OCI-LY3 (cell line): ENCODE data around the gene STIL.

Experiments
- H2AFZ ChIP-seq: fragments of 200-600, 300-600 bp; shearing (Covaris generic); 2 replicates; pipeline ENCODE4 v1.6.0; 2014; ENCODE audit warnings: antibody characterized with exemption, low read depth, low read length
- H3K27ac ChIP-seq: fragments of 200-600, 300-600 bp; sonication (generic); 2 replicates; pipeline ENCODE4 v1.5.1; 2014; ENCODE audit warnings: mild to moderate bottlenecking, low read length, moderate library complexity, mixed read lengths
- H3K27me3 ChIP-seq: fragments of 200-600, 300-600 bp; sonication (generic); 2 replicates; pipeline ENCODE4 v1.6.1; 2014; ENCODE audit warnings: low read depth, low read length, mixed read lengths
- H3K36me3 ChIP-seq: fragments of 200-600, 300-600 bp; sonication (generic); replicated peaks from 2 replicates; pipeline ENCODE3; 2014; ENCODE audit warnings: low read depth, low read length, mixed read lengths
- H3K4me1 ChIP-seq: fragments of 300-600, 200-600 bp; sonication (generic); 2 replicates; pipeline ENCODE4 v1.6.1; 2014; ENCODE audit warnings: low read length, mixed read lengths
- H3K4me2 ChIP-seq: fragments of 200-600, 300-600 bp; sonication (generic); 2 replicates; pipeline ENCODE4 v1.6.1; 2014; ENCODE audit warnings: low read length, mixed read lengths
- H3K4me3 ChIP-seq: fragments of 300-600, 200-600 bp; sonication (generic); 2 replicates; pipeline ENCODE4 v1.5.1; 2014; ENCODE audit warnings: antibody characterized with exemption, mild to moderate bottlenecking, low read length, moderate library complexity
- H3K79me2 ChIP-seq: fragments of 300-600, 200-600 bp; shearing (Covaris generic); 2 replicates; pipeline ENCODE4 v1.6.1; 2014; ENCODE audit warnings: mild to moderate bottlenecking, low read length, mixed read lengths
- H3K9ac ChIP-seq: fragments of 300-600, 200-600 bp; shearing (Covaris generic); 2 replicates; pipeline ENCODE4 v1.6.0; 2014; ENCODE audit warnings: mild to moderate bottlenecking, low read length, moderate library complexity
- H3K9me3 ChIP-seq: fragments of 200-600, 300-600 bp; shearing (Covaris generic); 2 replicates; pipeline ENCODE4 v1.6.1; 2014; ENCODE audit warnings: low read length, mixed read lengths; ENCODE audit not compliant: insufficient read depth
- H4K20me1 ChIP-seq: fragments of 200-600, 300-600 bp; sonication (generic); 2 replicates; pipeline ENCODE4 v1.6.1; 2016; ENCODE audit warnings: low read length, mixed read lengths; ENCODE audit not compliant: insufficient read depth
- EZH2phosphoT487 ChIP-seq: fragments of 200-600 bp; shearing (Covaris generic); IDR thresholded peaks from 2 replicates; pipeline ENCODE4 v1.6.1; 2018; ENCODE audit warnings: antibody characterized with exemption, mixed run types, low read depth
- TF ChIP-seq, protein P1 (sequence below): fragments of 200-600, 300-600 bp; sonication (generic); IDR thresholded peaks from 2 replicates; pipeline ENCODE4 v1.5.1; 2014; ENCODE audit warnings: antibody characterized with exemption, low read length, low read depth

The STIL gene

DNA sequence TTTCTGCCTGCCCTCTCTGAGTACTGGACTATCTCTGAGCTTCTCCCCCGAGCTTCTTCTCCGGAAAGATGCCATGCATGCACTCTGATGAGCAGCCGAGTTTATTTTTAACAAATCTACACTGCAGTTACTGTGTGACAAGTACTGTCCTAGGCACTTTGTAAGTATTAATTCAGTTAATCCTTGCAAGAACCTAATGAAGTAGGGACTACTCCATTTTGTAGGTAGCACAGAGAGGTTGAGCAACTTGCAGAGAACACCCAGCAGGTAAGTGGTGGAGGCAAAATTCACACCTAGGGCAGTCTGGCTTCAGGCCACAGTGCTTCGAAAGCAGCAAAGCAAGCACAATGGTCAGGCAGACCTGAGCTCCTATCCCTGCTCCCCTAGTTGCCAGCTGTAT is 78.1 kb downstream of the STIL start:
- no peaks in the 10 kb centered on the region for H3K79me2 ChIP-seq
- H3K4me3 ChIP-seq, result no peak overlapping the region
- no peak overlapping the region for H3K27ac ChIP-seq
- no peaks in the 10 kb centered on the region for H3K9me3 ChIP-seq
- H3K36me3 ChIP-seq, result no peaks in the 10 kb centered on the region
- no peak overlapping the region for H3K4me2 ChIP-seq
- no peaks in the 10 kb centered on the region for H4K20me1 ChIP-seq
- H3K4me1 ChIP-seq, result peaks cover 10% of the 10 kb centered on the region
- H3K27me3 ChIP-seq, result no peaks in the 10 kb centered on the region
- TF ChIP-seq, protein P1, sequence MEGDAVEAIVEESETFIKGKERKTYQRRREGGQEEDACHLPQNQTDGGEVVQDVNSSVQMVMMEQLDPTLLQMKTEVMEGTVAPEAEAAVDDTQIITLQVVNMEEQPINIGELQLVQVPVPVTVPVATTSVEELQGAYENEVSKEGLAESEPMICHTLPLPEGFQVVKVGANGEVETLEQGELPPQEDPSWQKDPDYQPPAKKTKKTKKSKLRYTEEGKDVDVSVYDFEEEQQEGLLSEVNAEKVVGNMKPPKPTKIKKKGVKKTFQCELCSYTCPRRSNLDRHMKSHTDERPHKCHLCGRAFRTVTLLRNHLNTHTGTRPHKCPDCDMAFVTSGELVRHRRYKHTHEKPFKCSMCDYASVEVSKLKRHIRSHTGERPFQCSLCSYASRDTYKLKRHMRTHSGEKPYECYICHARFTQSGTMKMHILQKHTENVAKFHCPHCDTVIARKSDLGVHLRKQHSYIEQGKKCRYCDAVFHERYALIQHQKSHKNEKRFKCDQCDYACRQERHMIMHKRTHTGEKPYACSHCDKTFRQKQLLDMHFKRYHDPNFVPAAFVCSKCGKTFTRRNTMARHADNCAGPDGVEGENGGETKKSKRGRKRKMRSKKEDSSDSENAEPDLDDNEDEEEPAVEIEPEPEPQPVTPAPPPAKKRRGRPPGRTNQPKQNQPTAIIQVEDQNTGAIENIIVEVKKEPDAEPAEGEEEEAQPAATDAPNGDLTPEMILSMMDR, result no peak
- TF ChIP-seq EZH2phosphoT487, result no peak
- no peak overlapping the region for H3K9ac ChIP-seq
- H2AFZ ChIP-seq, result no peak overlapping the region

DNA sequence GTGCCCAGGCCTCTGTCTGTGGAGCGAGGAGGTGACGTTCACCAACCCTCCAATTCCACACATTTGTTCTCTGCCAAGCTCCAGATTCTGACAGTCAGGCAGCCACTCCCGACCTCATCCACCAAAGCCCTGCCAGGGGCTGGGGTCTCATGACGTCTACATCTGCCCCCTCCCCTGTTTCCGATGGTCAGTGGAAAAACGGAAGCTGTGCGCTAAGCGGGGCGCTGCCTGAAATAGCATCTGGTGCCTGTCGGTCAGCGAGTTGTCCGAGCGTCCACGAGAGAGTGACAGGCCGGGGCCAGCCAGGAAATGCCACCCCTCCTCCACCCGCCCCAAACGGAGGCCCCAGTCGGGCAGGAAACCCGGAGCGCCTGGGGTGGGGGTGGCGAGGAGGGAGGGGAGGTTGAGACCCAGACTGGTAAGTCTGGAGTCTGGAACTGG is 78.7 kb downstream of the STIL start:
- H3K4me2 ChIP-seq, result no peak overlapping the region
- H3K9ac ChIP-seq, result no peak overlapping the region
- peaks cover 10% of the 10 kb centered on the region for H3K4me1 ChIP-seq
- no peak overlapping the region for H2AFZ ChIP-seq
- no peaks in the 10 kb centered on the region for H3K27me3 ChIP-seq
- H3K4me3 ChIP-seq, result no peak overlapping the region
- TF ChIP-seq, protein P1, result no peak
- TF ChIP-seq EZH2phosphoT487, result no peak
- H3K9me3 ChIP-seq, result no peaks in the 10 kb centered on the region
- H3K36me3 ChIP-seq, result no peaks in the 10 kb centered on the region
- H3K79me2 ChIP-seq, result no peaks in the 10 kb centered on the region
- H3K27ac ChIP-seq, result no peak overlapping the region
- H4K20me1 ChIP-seq, result no peaks in the 10 kb centered on the region

DNA sequence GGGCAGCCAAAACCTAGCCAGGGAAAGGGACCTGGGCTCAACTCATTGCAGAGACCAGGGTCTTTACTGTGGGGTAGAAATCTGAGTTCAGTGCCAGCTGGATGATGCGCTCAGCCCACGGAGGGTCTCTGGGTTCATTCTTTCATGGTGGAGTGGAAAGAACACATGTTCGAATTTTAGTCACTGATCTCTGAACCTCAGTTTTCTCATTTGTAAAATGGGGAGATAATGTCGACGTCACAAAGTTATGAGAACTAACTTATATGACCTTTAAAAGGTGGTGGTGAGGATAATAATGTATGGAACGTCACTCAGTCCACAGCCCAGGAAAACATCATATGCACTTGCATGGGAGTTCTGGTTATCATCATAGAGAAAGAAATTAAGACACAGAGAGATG is 80.8 kb downstream of the STIL start:
- H3K9me3 ChIP-seq, result no peaks in the 10 kb centered on the region
- no peaks in the 10 kb centered on the region for H4K20me1 ChIP-seq
- no peaks in the 10 kb centered on the region for H3K4me1 ChIP-seq
- no peaks in the 10 kb centered on the region for H3K27me3 ChIP-seq
- no peaks in the 10 kb centered on the region for H3K79me2 ChIP-seq
- H3K27ac ChIP-seq, result no peak overlapping the region
- no peak overlapping the region for H2AFZ ChIP-seq
- no peak overlapping the region for H3K4me2 ChIP-seq
- H3K9ac ChIP-seq, result no peak overlapping the region
- TF ChIP-seq EZH2phosphoT487, result no peak
- TF ChIP-seq, protein P1, result no peak
- H3K36me3 ChIP-seq, result no peaks in the 10 kb centered on the region
- H3K4me3 ChIP-seq, result no peak overlapping the region

DNA sequence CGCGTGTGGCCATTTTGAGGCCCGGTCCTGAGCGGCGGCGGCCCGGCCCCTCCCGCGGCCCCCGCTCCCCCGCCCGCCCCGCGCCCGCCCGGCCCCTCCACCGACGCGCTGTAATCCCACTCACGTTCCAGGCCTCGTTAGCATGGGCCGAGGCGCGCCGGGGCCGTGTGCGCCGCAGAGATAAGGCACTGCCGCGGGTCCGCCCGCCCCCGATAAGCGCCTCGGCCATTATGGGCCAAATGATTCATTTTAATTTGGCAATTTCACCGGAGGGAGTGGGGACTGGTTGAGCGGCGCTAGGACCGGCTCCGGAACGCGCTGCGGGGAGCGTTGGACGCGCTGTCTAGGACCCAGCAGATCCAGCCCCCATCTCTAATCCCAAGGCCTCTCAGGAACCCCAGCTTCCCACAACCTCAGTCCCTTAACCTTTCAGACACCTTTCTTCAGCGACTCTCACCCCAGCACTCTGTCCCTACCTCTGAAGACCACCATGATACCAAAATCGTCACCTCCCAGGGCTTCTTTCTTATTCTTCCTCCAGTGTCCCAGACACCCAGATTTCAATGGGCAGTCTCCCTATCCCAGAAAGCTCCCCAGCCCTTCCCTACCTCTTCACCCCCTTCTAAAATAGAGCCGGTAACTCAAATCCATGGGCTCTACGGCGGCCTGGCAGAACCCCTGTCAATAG is 81.6 kb downstream of the STIL start, which contains the start of gene TAL1:
TSS of gene TAL1 (minus strand) at position 39 of the 688 bp plus-strand sequence. CDS start 6,337 bp downstream, outside the sequence.
- TF ChIP-seq EZH2phosphoT487, result no peak
- TF ChIP-seq, protein P1, result no peak
- H2AFZ ChIP-seq, result no peak within 1 kb of the TSS
- H3K79me2 ChIP-seq, result no peaks in the 10 kb centered on the region
- H3K36me3 ChIP-seq, result no peaks in the 10 kb centered on the region
- no peak within 1 kb of the TSS for H3K4me2 ChIP-seq
- H4K20me1 ChIP-seq, result no peaks in the 10 kb centered on the region
- no peak within 1 kb of the TSS for H3K9ac ChIP-seq
- H3K27ac ChIP-seq, result no peak within 1 kb of the TSS
- no peaks in the 10 kb centered on the region for H3K27me3 ChIP-seq
- no peak within 1 kb of the TSS for H3K4me3 ChIP-seq
- no peaks in the 10 kb centered on the region for H3K4me1 ChIP-seq
- H3K9me3 ChIP-seq, result no peaks in the 10 kb centered on the region
